GM12878 (cell line): Measurements from ENCODE around the gene PDE8B. TPM values are rescaled to one million over a fixed set of nuclear protein-coding genes. Genes with fewer than 3 reads are reported as not detected.

Experiments
- ATAC-seq: fragments of 200-7000 bp; cut with Tn5 transposase; 3 replicates; pipeline ENCODE4 v1.9.1; 2020; ENCODE audit warnings: mild to moderate bottlenecking, moderate library complexity
- BruUV-seq: library from RNA; stranded (reverse); fragments of 400-500 nt; replicated peaks from 2 replicates; lab custom pipeline; 2021; lab: Mats Ljungman, UMichigan
- CTCF ChIA-PET: fragments of 300-600 bp; sonication (Branson Sonifier 250); formaldehyde crosslinking; extraction: SDS; loops from one replicate; lab custom pipeline; 2021; ENCODE audit warnings: inconsistent platforms; lab: Yijun Ruan, JAX
- POLR2A ChIA-PET: fragments of 350-600 bp; formaldehyde crosslinking; extraction: SDS; loops from one replicate; lab custom pipeline; 2021; ENCODE audit warnings: inconsistent platforms; lab: Charles Lee
- RAD21 ChIA-PET: fragments of 300-600 bp; sonication (Branson Sonifier 250); formaldehyde crosslinking; loops from one replicate; lab custom pipeline; 2023; ENCODE audit warnings: antibody characterized with exemption; ENCODE audit not compliant: unreplicated experiment; lab: Charles Lee
- SMC1A ChIA-PET: fragments of 300-600 bp; sonication (Branson Sonifier 250); formaldehyde crosslinking; loops from one replicate; lab custom pipeline; 2023; ENCODE audit not compliant: unreplicated experiment, uncharacterized antibody; lab: Charles Lee
- DNase-seq: peaks from one replicate; pipeline ENCODE4 v3.0.0-alpha.2; 2011; ENCODE audit warnings: low read depth, low spot score
- FAIRE-seq: peaks from 3 replicates; lab custom pipeline; 2011; peaks lifted over from hg19 to GRCh38; lab: Jason Lieb, UNC
- H2AFZ ChIP-seq: 2 replicates; pipeline ENCODE4 v1.6.0; 2011; ENCODE audit warnings: low read depth, low read length, control low read depth; ENCODE audit not compliant: control insufficient read depth
- H3K27ac ChIP-seq: 2 replicates; pipeline ENCODE4 v1.5.1; 2011; ENCODE audit warnings: control low read depth; ENCODE audit not compliant: control insufficient read depth, insufficient read depth
- H3K27me3 ChIP-seq, 2 experiments: replicated peaks in 1 of 2; 2 replicates each; pipeline versions ENCODE4 v1.6.0 to v1.6.1; 2011; ENCODE audit warnings: low read length in 1 of 2; ENCODE audit not compliant: control insufficient read depth in 2 of 2, insufficient read depth in 2 of 2
- H3K36me3 ChIP-seq, 2 experiments: 2 replicates each; pipeline ENCODE4 v1.5.1; 2011; ENCODE audit warnings: low read length in 1 of 2; ENCODE audit not compliant: control insufficient read depth in 2 of 2, insufficient read depth in 2 of 2
- H3K4me1 ChIP-seq: 2 replicates; pipeline ENCODE4 v1.6.1; 2011; ENCODE audit warnings: mild to moderate bottlenecking, low read length, moderate library complexity, mixed read lengths; ENCODE audit not compliant: control insufficient read depth, insufficient read depth
- H3K4me2 ChIP-seq: 2 replicates; pipeline ENCODE4 v1.6.0; 2011; ENCODE audit warnings: control low read depth; ENCODE audit not compliant: control insufficient read depth, insufficient read depth
- H3K4me3 ChIP-seq: fragments of 200-600 bp; sonication (generic); 2 replicates; pipeline ENCODE4 v1.5.1; 2016
- H3K79me2 ChIP-seq: 2 replicates; pipeline ENCODE4 v1.6.0; 2011; ENCODE audit warnings: low read length; ENCODE audit not compliant: control insufficient read depth, insufficient read depth
- H3K9ac ChIP-seq: 2 replicates; pipeline ENCODE4 v1.8.0; 2011; ENCODE audit warnings: low read length, control low read depth, mixed read lengths; ENCODE audit not compliant: control insufficient read depth, insufficient read depth
- H3K9me3 ChIP-seq: replicated peaks from 3 replicates; pipeline ENCODE4 v1.5.1; 2011; ENCODE audit warnings: mild to moderate bottlenecking, low read length; ENCODE audit not compliant: control insufficient read depth, insufficient read depth
- H4K20me1 ChIP-seq: 2 replicates; pipeline ENCODE4 v1.6.0; 2011; ENCODE audit not compliant: control insufficient read depth, insufficient read depth
- CHD1 ChIP-seq: IDR thresholded peaks from 2 replicates; pipeline ENCODE4 v1.6.1; 2012; ENCODE audit warnings: low read depth, low read length, improper control_type of control experiment
- CUX1 ChIP-seq: IDR thresholded peaks from 2 replicates; pipeline ENCODE4 v1.6.1; 2012; ENCODE audit warnings: improper control_type of control experiment, low read depth, low read length; ENCODE audit not compliant: insufficient replicate concordance
- IRF4 ChIP-seq: IDR thresholded peaks from 2 replicates; pipeline ENCODE4 v1.6.1; 2011; ENCODE audit warnings: low read depth, low read length
- IRF5 ChIP-seq: fragments of 450-650 bp; IDR thresholded peaks from 2 replicates; pipeline ENCODE4 v1.6.1; 2017; ENCODE audit warnings: borderline replicate concordance
- KAT2A ChIP-seq: conservative IDR thresholded peaks from 2 replicates; pipeline ENCODE4 v1.6.1; 2011; ENCODE audit warnings: low read depth, low read length; ENCODE audit not compliant: control insufficient read depth
- MLLT1 ChIP-seq: fragments of 450-650 bp; IDR thresholded peaks from 2 replicates; pipeline ENCODE4 v1.6.1; 2016; ENCODE audit warnings: mild to moderate bottlenecking
- MYB ChIP-seq: fragments of 150-350 bp; IDR thresholded peaks from 2 replicates; pipeline ENCODE4 v1.6.1; 2014; ENCODE audit warnings: mild to moderate bottlenecking, low read depth, low read length, borderline replicate concordance
- POLR2A ChIP-seq: IDR thresholded peaks from 2 replicates; pipeline ENCODE4 v1.6.1; 2011; ENCODE audit warnings: low read depth, mild to moderate bottlenecking, low read length
- POLR2AphosphoS2 ChIP-seq: IDR thresholded peaks from 2 replicates; pipeline ENCODE4 v1.6.1; 2011; ENCODE audit warnings: low read depth, mild to moderate bottlenecking, low read length, improper control_type of control experiment, moderate library complexity
- RAD21 ChIP-seq: IDR thresholded peaks from 2 replicates; pipeline ENCODE4 v1.6.1; 2011; ENCODE audit warnings: mild to moderate bottlenecking, low read depth, low read length, moderate library complexity; ENCODE audit not compliant: insufficient read depth
- SPI1 ChIP-seq: IDR thresholded peaks from 2 replicates; pipeline ENCODE4 v1.6.1; 2011; ENCODE audit warnings: low read depth, mild to moderate bottlenecking, low read length, moderate library complexity, borderline replicate concordance; ENCODE audit not compliant: insufficient read depth
- ZBTB33 ChIP-seq: fragments of 450-650 bp; IDR thresholded peaks from 2 replicates; pipeline ENCODE4 v1.6.1; 2017; ENCODE audit warnings: mild to moderate bottlenecking
- WGBS: methylation state at CpG from one replicate; pipeline ENCODE4 v1.1.6; 2016; ENCODE audit warnings: low lambda C conversion rate; ENCODE audit not compliant: insufficient replicate concordance, insufficient coverage; ENCODE audit errors: missing lambda C conversion rate; 5-methylcytosine and 5-hydroxymethylcytosine counted together
- in situ Hi-C: fragments of 300-500 bp; cut with MboI; formaldehyde crosslinking; loops from 9 replicates; pipeline ENCODE4 v1.14.3; 2018; ENCODE audit warnings: mixed read lengths
- intact Hi-C: fragments of 100-400 bp; cut with micrococcal nuclease; formaldehyde crosslinking; loops from one replicate; pipeline ENCODE4 v1.14.2; 2022; ENCODE audit not compliant: unreplicated experiment
- polyA plus RNA-seq, 11 experiments: library from polyadenylated mRNA; depleted of rRNA in 4 of 11; unstranded in 6 of 11; stranded (reverse) in 5 of 11; fragments of >200 nt; fragmentation: Nextera tagmentation in 4 of 11; fragmentation: Illumina TruSeq in 1 of 11; extraction: Ambion mirVana in 4 of 11; extraction: Trizol in 1 of 11; gene quantifications; 1 replicate in 1 of 11; 2 replicates in 10 of 11; pipeline versions ENCODE4 v1.2.1 to v1.2.3, GENCODE V29; 2011 to 2016; ENCODE audit warnings: inconsistent platforms in 2 of 11, missing spikeins in 2 of 11, low read depth in 1 of 11
- total RNA-seq, 4 experiments: library from RNA; depleted of rRNA in 3 of 4; stranded (reverse); fragments of >200 nt in 3 of 4; fragmentation: Illumina TruSeq in 1 of 4; extraction: Trizol in 1 of 4; gene quantifications; 2 replicates each; pipeline versions ENCODE4 v1.2.1 to v1.2.3, GENCODE V29; 2013 to 2021

PDE8B gene
- total and polyA plus RNA-seq, 10 of the 15 experiments (the other 5 are each of a cell fraction or from before 2014, with no cell fraction given) = 0.03 to 0.44 (median 0.20) TPM; not detected in 3

GRCh38 chr5:77304388-77304787, 93.9 kb downstream of the PDE8B start:
- POLR2A ChIA-PET = no interaction called here
- BruUV-seq = no TSS peak
- H4K20me1 ChIP-seq = no peaks in the 10 kb centered on the region
- ATAC-seq (no peak), DNase-seq (no peak), FAIRE-seq (no peak)
- CTCF ChIA-PET = no interaction called here
- in situ Hi-C loops (no loop called here), intact Hi-C loops (no loop called here)
- no peaks in the 10 kb centered on the region for H3K79me2 ChIP-seq
- no peaks in the 10 kb centered on the region for H3K9me3 ChIP-seq
- SMC1A ChIA-PET = interaction anchor here (0.9 to 1.2 kb wide), 2 partner anchors 14 to 72 kb away, joined by 3 to 6 read pairs; no protein-coding TSS in a partner anchor
- H2AFZ ChIP-seq = no peak overlapping the region
- no peak overlapping the region for H3K4me2 ChIP-seq
- no peak overlapping the region for H3K4me3 ChIP-seq
- H3K27ac ChIP-seq = no peak overlapping the region
- H3K27me3 ChIP-seq = no peaks in the 10 kb centered on the region
- H3K4me1 ChIP-seq = no peaks in the 10 kb centered on the region
- H3K36me3 ChIP-seq = no peaks in the 10 kb centered on the region
- no peak overlapping the region for H3K9ac ChIP-seq
- RAD21 ChIA-PET = no interaction called here
- WGBS = 17% methylated on average over 1 of the region's 1 CpG
- TF ChIP-seq RAD21 (no peak), POLR2A (no peak), IRF4 (no peak), CHD1 (no peak), ZBTB33 (no peak), SPI1 (no peak), CUX1 (no peak), KAT2A (no peak), MYB (no peak), IRF5 (no peak), MLLT1 (no peak), POLR2AphosphoS2 (no peak)
